Measurements from ENCODE around the gene EIF4B. TPM values are rescaled to one million over a fixed set of nuclear protein-coding genes. Genes with fewer than 3 reads are reported as not detected.
A peak's percentile ranks its signal among the peaks of the same experiment; 100 is the strongest.

The EIF4B gene
- total and polyA plus RNA-seq, 2 of the 13 experiments (the other 11 are each of a cell fraction or from before 2014, with no cell fraction given) = 416 to 548 TPM

GRCh38 chr12:53048780-53049401, 42.6 kb downstream of the EIF4B start (continued):
- TF ChIP-seq IKZF4 (CRISPR knock-in tag; IDR thresholded peaks at IDR 0.05; ENCODE audit: borderline replicate concordance, low read depth, not compliant biosample characterization) (no peak), MIER2 (CRISPR knock-in tag; IDR thresholded peaks at IDR 0.05) (peak; percentile 30; the same call in 1 of the 2 replicates), RBM22 (optimal IDR thresholded peaks at IDR 0.05; ENCODE audit: low read length) (no peak), SKI (IDR thresholded peaks at IDR 0.05; ENCODE audit: partially characterized antibody) (no peak), THYN1 (CRISPR knock-in tag; IDR thresholded peaks at IDR 0.05; ENCODE audit: borderline replicate concordance, low read depth) (no peak), NFATC3 (CRISPR knock-in tag; IDR thresholded peaks at IDR 0.05) (no peak), ZFP90 (CRISPR knock-in tag; IDR thresholded peaks at IDR 0.05; ENCODE audit: borderline replicate concordance) (0 out of 2 replicates have a peak, but pooled peaks have one; percentile 51), NR2F2 (IDR thresholded peaks at IDR 0.05; ENCODE audit: borderline replicate concordance, low read depth) (no peak), E2F5 (CRISPR knock-in tag; conservative IDR thresholded peaks at IDR 0.05) (no peak), ZNF749 (CRISPR knock-in tag; IDR thresholded peaks at IDR 0.05; ENCODE audit: borderline replicate concordance) (no peak), GZF1 (CRISPR knock-in tag; IDR thresholded peaks at IDR 0.05) (no peak), ZNF451 (CRISPR knock-in tag; IDR thresholded peaks at IDR 0.05) (no peak), ZNF747 (CRISPR knock-in tag; IDR thresholded peaks at IDR 0.05; ENCODE audit: borderline replicate concordance) (0 out of 2 replicates have a peak, but pooled peaks have one; percentile 38), ZIK1 (CRISPR knock-in tag; IDR thresholded peaks at IDR 0.05; ENCODE audit: borderline replicate concordance, low read depth) (no peak), ZNF790 (CRISPR knock-in tag; IDR thresholded peaks at IDR 0.05; ENCODE audit: borderline replicate concordance) (no peak; the same call in 1 of the 2 replicates), SMAD3 (CRISPR knock-in tag; IDR thresholded peaks at IDR 0.05) (no peak)
- TF ChIP-seq, protein P1, sequence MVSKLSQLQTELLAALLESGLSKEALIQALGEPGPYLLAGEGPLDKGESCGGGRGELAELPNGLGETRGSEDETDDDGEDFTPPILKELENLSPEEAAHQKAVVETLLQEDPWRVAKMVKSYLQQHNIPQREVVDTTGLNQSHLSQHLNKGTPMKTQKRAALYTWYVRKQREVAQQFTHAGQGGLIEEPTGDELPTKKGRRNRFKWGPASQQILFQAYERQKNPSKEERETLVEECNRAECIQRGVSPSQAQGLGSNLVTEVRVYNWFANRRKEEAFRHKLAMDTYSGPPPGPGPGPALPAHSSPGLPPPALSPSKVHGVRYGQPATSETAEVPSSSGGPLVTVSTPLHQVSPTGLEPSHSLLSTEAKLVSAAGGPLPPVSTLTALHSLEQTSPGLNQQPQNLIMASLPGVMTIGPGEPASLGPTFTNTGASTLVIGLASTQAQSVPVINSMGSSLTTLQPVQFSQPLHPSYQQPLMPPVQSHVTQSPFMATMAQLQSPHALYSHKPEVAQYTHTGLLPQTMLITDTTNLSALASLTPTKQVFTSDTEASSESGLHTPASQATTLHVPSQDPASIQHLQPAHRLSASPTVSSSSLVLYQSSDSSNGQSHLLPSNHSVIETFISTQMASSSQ (IDR thresholded peaks at IDR 0.05; ENCODE audit: low read depth) = no peak
- TF ChIP-seq, protein P1 (CRISPR knock-in tag; IDR thresholded peaks at IDR 0.05; ENCODE audit: borderline replicate concordance) = peak; percentile 15; the same call in 1 of the 2 replicates
- TF ChIP-seq, protein P2, sequence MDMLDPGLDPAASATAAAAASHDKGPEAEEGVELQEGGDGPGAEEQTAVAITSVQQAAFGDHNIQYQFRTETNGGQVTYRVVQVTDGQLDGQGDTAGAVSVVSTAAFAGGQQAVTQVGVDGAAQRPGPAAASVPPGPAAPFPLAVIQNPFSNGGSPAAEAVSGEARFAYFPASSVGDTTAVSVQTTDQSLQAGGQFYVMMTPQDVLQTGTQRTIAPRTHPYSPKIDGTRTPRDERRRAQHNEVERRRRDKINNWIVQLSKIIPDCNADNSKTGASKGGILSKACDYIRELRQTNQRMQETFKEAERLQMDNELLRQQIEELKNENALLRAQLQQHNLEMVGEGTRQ (IDR thresholded peaks at IDR 0.05; ENCODE audit: low read depth, low read length) = no peak
- TF ChIP-seq, protein P2 (CRISPR knock-in tag; IDR thresholded peaks at IDR 0.05; ENCODE audit: borderline replicate concordance) = no peak
